Left renal cortex interstitium (tissue), 4 donors: Measurements from ENCODE around the gene RITA1. TPM values are rescaled to one million over a fixed set of nuclear protein-coding genes. Genes with fewer than 3 reads are reported as not detected.

Experiments used
- DNase-seq, 4 donors: peaks; one replicate each; pipeline ENCODE4 v3.0.0-alpha.2; 2013; ENCODE audit warnings: low read depth in 4 of 4, low spot score in 2 of 4, missing footprints in 1 of 4
- polyA plus RNA-seq, 4 donors: library from polyadenylated mRNA; unstranded; fragments of 120-200 nt; gene quantifications; one replicate each; pipeline ENCODE4 v1.2.1, GENCODE V29; 2013; ENCODE audit not compliant: insufficient read length in 4 of 4

The RITA1 gene
- polyA plus RNA-seq, 4 donors = 14.7 to 20.1 (median 17.9) TPM

DNA sequence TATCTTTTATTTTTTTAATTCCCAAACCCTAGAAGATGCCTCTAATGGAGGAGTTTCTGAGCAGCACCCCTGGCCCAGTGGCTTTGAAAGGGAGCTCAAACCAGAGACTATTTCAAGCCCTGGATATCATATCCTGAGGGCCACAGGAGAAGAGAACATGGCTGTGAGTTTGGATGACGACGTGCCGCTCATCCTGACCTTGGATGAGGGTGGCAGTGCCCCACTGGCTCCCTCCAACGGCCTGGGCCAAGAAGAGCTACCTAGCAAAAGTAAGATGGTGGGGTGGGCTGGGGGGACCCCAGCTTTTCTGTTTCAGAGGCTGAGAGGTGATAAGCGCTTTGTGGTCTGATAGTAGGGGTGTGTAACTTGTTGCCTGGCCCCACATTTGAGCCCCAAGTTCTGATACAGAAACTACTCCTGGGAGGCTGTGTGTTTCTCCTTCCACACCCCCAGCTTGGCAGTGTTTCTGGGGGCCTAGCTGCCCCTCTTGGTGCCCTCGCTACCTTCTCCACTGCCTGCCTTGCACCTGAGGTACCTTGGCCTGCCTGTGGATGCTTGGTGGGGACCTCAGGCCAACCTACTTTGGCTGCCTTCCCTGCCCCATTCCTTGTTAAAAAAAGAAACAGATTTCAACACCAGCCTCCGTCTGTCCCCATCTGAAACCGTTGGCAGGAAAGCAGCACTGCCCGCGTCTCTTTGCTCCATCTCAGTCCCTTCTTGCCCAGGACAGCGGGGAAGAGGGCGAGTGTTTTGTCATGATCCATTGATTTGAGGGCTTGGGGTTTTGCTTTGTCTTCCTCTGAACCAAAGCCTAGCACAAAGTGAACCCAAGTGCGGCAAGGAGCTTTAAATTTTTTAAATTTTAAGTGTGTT is 41.4 kb downstream of the RITA1 start:
- no peak for DNase-seq

DNA sequence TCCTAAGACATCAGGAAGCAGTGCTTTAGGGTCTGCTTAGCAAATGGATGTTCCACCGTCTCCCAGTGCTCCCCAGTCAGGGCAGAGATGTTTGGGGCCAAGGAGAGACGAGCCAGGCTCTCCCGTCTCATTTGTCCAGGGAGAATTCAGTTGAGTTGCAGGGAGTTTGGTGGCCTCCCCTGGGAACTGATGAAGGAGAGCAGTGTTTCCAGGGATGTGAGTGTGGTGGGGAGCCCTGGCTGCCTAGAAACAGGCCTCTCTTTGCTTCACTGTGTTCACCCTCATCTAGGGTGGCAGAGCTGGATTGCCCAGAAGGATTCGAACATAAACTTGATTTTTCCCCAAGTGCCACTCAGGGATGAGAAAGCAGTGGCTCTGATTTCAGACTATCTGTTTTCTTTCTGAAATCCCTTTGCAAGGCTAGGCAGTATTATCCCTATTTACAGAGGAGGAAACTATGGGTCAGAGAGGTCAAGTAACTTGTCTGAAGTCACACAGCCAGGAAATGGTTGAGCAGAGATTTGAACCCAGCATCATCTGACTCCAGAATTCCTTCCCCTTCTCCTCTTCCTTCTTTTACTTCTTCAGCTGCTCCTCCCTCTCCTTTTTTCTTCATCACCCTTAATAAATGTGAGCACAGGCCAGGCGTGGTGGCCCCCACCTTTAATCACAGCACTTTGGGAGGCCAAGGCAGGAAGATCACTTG is 42.3 kb downstream of the RITA1 start:
- no peak for DNase-seq

DNA sequence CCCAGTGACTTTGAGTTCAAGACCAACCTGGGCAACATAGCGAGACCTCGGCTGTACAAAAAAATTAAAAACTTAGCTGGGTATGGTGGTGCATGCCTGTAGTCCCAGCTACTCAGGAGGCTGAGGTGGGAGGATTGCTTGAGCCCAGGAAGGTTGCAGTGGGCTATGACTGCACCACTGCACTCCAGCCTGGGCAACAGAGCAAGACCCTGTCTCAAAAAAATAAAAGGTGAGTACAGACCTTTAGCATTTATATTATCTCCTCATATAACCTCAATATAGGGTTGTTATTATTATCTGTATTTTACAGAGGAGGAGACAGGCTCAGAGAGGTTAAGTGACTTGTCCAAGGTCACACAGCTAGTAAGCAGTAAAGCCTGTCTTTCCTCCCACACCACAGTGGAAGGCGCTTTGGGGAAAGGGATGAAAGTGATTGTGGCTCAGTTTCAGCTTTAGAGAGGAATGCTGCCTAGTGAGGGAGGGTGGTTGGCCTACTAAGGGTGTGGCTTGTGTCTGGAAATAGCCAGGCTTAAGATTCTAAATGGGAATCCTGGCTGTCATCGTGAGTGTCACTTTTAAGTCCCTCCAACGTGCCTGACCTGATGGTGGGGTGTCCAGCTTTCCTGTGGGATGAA is 43.0 kb downstream of the RITA1 start:
- no peak for DNase-seq

DNA sequence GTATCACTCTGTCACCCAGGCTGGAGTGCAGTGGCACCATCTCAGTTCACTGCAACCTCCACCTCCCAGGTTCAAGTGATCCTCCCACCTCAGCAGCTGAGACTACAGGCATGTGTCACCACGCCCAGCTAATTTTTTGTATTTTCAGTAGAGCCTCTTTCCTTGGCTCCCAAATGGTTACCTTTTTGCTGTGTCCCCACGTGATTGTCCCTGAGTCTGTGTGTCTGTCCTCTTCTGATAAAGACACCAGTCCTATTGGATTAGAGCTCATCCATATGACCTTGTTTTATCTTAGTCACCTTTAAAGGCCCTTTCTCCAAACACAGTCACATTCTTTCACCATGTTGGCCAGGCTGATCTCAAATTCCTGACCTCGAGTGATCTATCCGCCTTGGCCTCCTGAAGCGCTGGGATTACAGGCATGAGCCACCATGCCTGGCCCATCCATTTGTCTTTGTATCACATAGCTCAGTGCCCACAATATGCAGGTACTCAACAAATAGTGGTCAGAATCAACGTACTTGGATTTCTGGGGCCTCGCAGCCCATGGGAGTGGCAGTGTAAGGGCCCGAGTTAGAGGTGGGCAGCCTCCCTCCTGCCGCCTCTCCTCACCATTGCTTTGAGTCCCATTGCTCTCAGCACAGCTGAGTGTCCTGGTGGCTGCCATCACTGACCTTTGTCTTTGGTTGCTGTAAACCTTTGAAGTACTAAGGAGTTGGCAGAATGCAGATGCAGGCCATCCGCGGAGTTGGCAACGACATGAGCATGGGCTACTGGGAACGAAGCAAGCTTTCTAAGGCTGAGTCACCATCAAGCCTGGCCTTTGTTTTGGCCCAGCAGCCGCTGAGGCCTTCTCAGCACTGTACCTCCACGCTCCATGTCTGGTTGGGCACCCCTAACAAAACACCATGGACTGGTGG is 45.1 kb downstream of the RITA1 start:
- DNase-seq = no peak

DNA sequence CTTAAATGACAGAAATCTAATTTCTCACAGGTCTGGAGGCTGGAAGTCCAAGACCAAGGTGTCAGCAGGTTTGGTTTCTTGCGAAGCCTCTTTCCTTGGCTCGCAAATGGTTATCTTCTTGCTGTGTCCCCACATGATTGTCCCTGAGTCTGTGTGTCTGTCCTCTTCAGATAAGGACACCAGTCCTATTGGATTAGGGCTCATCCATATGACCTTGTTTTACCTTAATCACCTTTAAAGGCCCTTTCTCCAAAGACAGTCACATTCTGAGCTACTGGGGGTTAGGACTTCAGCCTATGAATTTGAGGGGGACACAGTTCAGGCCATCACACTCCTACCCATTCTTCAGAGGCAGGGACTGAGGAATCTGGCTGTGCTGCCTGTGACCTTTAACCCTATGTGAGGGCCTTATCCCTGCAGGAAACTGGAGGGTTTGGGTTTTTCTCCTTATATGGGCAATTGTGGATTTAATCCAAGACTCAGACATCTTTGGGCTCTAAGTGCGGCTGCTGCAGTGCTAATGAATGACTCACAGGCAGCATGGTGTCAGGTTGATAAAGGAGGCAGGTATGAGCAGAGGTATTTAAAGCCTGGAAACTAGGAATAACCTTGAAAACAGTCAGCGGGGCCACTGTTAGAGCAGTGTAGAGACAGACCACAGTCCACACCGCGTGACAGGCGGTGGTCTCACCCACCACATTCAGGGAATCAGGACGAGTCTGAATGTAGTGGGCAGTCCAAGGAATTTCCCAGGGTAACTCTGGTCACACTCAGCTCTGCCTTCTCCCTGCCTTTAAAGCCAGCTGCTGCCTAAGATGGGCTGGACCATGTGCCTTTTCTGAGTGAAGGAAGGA is 45.9 kb downstream of the RITA1 start:
- no peak for DNase-seq

DNA sequence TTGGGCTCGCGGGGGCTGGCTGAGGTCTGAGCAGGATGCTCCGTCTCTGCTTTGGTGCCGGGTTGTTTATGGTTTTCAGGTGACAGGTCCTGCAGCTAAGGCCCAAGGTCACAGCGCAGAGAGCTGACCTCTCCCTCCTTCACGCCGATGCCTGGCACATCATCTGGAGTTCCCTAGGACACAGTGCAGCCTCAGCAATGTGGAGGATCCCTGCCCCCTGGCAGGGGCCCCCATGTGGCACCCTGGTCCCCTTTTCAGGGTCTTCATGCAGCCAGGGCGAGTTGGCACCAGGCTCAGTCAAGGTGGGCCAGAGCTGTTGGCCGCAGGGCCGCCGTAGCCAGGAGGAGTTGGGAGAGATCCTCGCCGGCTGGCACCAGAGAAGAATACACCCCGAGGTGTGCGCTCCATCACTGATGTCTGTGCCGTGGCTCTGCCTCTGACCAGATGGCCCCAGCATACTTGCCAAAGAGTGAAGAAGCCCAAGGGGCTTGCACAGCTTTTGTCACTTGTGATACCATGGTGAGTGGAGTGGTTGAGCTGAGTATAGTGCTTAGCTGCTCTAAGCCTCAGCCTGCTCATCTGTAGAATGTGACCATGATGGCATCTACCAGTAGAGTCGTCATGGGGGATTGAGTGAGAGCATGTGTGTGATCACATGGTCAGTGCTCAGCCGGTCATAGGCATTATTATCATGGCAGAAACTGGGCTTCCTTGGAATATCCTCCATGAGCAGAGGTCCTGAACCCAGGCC is 46.7 kb downstream of the RITA1 start:
- no peak for DNase-seq

DNA sequence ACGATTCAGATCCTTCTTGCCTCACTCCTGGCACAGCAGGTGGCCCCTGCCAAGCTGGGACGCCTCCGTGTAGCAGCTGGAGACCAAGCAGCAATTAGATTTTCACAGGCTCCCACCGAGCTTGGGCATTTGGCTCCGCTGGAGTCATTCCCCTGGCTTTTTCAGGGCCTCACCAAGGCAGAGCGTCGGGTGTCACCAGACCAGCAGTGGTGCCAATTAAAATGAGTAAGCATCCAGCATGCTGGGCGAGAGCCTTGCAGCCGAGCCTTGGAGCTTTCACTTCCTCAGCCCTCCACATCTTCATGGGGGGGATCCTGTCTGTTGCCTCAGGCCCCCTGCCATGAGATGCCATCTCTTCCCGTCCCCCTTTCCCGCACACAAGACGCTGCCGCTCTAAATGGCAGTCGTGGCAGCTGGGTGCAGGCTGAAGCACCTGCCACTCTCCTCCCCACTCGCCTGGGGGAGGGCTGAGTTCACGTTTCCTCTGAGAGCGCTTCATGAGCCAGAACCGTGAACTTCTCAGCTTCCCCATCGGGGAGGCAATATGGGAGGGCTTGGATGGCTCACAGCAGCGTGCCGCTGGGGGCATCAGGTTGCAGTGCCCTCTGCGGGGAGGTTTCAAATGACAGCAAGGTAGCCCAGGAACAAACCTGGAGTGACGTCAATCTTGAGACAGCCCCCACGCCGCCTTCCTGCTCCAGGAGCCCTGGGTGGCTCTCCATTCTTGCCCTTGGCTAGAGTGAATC is 47.5 kb downstream of the RITA1 start:
- DNase-seq = peak in 2 of 4 donors; percentile 78 to 85

DNA sequence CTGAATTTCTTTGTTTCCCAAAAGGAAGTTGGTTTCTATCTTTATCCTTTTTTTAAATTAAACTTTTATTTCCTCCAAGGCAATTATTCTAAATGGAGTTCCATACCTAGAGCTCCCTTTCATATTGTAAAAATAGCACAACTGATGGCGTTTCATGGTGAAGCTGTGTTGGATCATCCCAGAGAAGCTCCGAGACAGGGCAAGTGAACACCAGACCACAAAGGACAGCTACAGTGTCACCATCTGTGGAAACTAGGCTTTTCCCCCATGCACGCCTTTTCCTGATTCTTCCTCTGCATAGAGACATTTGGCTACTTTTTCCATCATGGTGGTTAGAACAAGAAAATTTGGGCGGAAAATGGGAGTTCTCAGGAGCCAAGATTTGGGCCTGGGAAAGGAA is 48.4 kb downstream of the RITA1 start:
- DNase-seq = no peak

DNA sequence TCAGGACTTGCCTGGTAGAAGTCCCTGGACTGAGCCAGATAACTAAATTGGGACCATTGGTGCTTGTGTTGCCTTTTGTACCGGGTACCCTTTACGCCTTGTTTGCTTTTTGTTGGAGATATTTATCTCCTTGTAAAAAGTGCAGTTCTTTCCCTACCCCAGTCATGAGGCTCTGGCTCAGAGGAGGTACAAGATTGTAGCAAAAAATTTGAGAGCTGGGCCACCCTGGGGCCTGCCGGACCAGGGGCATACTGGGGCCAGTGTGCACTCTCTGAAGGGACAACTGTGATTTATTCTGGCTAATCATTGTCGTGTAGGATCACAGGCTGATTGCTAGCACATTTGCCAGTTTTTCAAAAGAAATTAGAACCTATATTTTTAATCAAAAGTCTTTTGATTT is 49.0 kb downstream of the RITA1 start:
- DNase-seq = no peak

DNA sequence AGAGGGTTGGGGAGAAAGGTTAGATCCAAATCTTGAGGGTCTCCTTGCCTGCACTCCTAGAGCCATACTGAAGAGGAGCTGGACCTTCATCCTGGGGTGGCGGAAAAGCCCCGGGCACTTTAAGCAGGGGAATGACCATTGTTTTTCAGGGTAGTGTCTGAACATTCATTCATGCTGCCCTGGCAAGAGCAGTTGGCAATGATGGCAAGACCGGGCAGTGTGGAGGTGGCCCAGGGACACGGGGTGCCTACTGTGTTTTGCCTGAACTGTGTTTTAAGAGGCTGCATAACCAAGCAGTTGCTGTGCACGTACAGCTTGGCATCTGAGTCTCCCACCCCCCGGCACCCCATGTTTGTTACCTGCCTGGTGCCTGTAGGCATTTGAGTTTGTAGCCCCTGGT is 50.5 kb downstream of the RITA1 start:
- DNase-seq = no peak

DNA sequence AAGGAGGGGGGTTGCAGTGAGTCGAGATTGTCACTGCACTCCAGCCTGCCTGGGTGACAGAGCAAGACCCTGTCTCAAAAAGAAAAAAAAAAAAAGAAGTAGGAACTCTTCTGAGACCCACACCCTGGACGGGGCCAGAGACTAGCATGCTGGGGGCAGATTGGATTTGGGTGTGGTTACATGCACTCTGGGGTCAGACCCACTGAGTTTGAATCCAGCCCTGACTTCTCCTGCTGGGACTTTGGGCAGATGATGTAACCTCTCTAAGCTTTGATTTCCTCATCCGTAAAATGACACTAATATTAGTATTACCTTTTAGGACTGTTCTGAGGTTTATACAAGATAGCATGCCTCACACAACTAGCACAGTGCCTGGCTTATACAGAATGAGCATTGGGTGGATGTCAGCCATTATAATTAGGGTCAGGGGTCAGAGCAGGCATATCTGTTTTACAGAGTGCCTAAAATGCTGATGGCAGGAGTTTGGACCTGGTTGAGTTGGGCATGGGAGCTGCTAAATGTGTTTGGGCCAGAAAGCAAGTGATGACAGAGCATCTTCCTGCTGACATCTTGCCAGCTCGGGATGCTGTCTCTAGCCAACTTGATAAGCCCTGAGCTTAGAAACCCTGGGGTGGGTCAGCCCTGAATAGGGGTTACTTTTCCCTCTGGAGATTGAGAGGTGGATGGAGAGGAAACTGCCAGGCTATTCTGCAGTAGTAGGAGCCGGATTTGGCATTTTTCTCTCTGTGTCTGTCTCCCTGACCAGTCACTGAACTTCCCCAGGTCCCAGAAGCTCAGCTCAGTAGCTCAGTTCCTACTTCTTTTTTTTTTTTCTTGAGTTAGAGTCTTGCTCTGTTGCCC is 51.2 kb downstream of the RITA1 start:
- DNase-seq = no peak

DNA sequence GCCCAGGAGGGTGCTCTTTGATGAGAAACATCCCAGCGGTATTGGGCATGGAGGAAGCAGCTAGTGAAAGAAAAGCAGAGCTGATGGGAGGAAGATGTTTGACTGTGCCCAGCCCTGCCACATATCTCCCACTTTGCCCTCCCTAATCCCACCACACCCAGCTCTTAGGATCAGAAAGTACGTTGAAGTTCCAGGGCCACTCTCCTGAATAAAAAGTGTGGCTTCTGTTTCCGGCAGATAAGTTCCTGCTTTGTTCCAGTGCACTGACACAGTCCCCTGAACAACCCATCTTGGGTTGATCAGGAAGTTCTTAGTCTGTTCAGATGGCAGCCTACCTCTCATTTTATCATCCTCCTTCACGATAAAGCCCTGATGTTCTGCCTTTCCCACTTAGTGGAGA is 52.2 kb downstream of the RITA1 start:
- DNase-seq = no peak

DNA sequence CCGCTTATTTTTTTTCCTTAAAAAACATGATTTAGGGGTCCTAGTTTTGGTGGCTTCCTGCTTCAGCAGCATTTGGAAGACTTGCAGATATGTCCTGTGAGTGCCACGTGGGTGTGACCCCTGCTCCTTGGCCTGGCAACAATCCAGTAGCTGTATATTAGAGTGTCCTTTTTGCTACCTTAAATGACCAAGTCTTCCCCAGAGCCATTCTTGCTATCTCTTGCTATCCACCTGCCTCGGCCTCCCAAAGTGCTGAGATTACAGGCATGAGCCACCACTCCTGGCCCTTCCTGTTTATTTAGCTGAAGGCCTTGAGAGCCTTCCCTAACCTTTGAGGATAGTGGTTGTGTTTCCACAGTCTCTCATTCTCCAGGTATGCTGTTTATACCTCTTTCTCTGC is 52.8 kb downstream of the RITA1 start:
- no peak for DNase-seq

DNA sequence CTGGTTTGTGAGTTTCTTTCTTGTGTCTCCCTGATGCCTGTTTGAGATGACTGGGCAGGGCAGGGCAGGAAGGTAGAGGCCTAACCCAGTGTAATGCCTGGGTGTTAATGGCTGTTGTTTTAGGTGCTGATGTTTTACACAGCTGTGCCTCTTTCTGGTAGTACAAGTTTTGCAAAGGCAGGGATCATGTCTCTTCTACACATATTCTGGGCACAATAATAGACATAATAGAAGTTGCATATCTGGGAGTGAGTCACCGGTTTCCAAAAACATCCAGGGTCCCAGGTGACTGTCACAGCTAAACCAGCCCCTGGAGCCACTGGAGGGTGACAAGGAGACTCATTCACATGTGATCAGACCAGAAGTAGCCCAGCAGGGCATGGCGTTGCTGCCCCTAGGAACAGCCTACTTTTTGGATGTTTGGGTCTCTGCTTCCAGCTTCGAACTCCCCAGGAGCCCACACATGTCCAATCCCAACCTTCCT is 53.8 kb downstream of the RITA1 start:
- DNase-seq = no peak

DNA sequence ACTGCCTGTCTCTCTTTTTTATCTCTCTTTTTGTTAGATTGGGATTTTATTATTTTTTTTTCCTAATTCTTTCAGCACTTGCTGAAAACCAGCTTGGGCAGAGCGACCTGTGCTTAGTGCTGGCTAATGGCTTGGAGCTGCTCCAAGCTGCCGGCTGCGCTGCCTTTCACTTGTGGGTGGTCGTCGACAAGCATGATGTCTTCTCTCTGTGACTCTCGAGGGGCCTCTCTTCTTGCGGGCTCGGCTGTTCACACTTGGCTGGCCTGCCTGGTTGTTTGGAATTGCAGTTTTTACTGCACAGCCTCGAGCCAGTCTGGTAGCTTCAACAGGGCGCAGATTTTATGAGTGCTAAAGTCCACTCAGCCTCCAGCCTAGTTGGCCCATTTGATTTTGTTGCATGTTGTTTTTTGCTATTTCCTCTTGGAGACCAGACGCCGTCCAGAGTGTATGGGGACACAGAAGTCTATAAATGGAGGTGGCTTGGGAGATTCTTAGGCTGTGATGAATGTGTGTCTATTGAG is 54.4 kb downstream of the RITA1 start:
- DNase-seq = no peak

DNA sequence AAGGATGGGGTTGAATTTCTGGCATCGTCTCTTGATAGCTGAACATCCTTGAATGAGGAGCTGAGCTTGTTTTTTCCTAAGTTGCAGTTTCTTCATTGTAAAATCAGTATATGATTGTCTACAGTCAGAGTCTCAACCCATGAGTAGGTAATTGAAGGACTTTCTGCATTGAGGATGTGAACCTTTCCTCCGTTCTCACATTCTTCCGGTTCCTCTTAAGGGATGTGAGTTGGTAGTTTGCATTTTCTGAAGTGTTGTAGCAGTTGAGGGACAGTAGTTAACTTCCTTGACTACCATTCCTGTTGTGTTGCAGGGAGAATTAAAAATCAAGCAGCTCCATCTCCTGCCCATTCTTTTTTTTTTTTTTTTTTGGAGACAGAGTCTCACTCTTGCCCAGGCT is 54.9 kb downstream of the RITA1 start:
- no peak for DNase-seq
